ENCODE measurements around the gene ANO8. TPM values are rescaled to one million over a fixed set of nuclear protein-coding genes. Genes with fewer than 3 reads are reported as not detected.
"Not testable (repeated sequence)": the region's sequence is repeated elsewhere in the genome, so short reads cannot be mapped to it uniquely, and the experiment has no call there.

Gene ANO8
- total RNA-seq, 1 donor from 2014 or later: 9.6 TPM

GRCh38 chr19:17274892-17275291 is 59.8 kb downstream of the ANO8 start:
- DNase-seq (ENCODE audit: missing footprints); intact Hi-C loops (cut with DNase I); ATAC-seq: not testable (repeated sequence)

Other genes with a start within 250 kb of the ANO8 start
- 32.8 TPM for gene USE1, start 119.5 kb downstream of the ANO8 start, total RNA-seq
- 26.0 TPM for gene OCEL1, start 108.6 kb downstream of the ANO8 start, total RNA-seq
- 76.4 TPM for gene NR2F6, start 88.9 kb downstream of the ANO8 start, total RNA-seq
- gene USHBP1, start 70.1 kb downstream of the ANO8 start, total RNA-seq: 7.6 TPM
- gene BABAM1, start 67.4 kb downstream of the ANO8 start, total RNA-seq: 82.0 TPM
- gene ANKLE1, start 53.0 kb downstream of the ANO8 start, total RNA-seq: 0.19 TPM
- gene ABHD8, start 31.4 kb downstream of the ANO8 start, total RNA-seq: 13.8 TPM
- gene MRPL34, start 29.0 kb downstream of the ANO8 start, total RNA-seq: 200 TPM
- gene DDA1, start 25.3 kb downstream of the ANO8 start, total RNA-seq: 28.8 TPM
- gene GTPBP3, start 2.7 kb upstream of the ANO8 start, total RNA-seq: 11.5 TPM
- 29.0 TPM for gene PLVAP, start 42.5 kb upstream of the ANO8 start, total RNA-seq
- not detected for gene CCDC194, start 59.3 kb upstream of the ANO8 start, total RNA-seq
- gene BST2, start 70.8 kb upstream of the ANO8 start, total RNA-seq: 54.5 TPM
- gene MVB12A, start 85.2 kb upstream of the ANO8 start, total RNA-seq: 19.9 TPM
- not detected for gene TMEM221, start 113.8 kb upstream of the ANO8 start, total RNA-seq
- not detected for gene NXNL1, start 126.1 kb upstream of the ANO8 start, total RNA-seq
- 66.2 TPM for gene SLC27A1, start 135.7 kb upstream of the ANO8 start, total RNA-seq
- gene PGLS, start 176.8 kb upstream of the ANO8 start, total RNA-seq: 20.8 TPM
- gene COLGALT1, start 220.8 kb upstream of the ANO8 start, total RNA-seq: 35.5 TPM